SU-DHL-6 (cell line): Measurements from ENCODE around the gene SUSD4.

ENCODE experiments used
- EZH2phosphoT487 ChIP-seq: fragments of 200-600 bp; sonication (generic), shearing (Covaris generic); conservative IDR thresholded peaks from 2 replicates; pipeline ENCODE4 v1.6.1; 2018; ENCODE audit warnings: mild to moderate bottlenecking, antibody characterized with exemption, low read length, moderate library complexity, mixed read lengths
- TF ChIP-seq, protein P1 (sequence below): fragments of 200-600 bp; sonication (generic); IDR thresholded peaks from one replicate; pipeline ENCODE4 v1.5.1; 2017; ENCODE audit warnings: antibody characterized with exemption, mild to moderate bottlenecking, low read length, moderate library complexity; ENCODE audit not compliant: insufficient read depth, poor library complexity, severe bottlenecking

- TF ChIP-seq, protein P1, sequence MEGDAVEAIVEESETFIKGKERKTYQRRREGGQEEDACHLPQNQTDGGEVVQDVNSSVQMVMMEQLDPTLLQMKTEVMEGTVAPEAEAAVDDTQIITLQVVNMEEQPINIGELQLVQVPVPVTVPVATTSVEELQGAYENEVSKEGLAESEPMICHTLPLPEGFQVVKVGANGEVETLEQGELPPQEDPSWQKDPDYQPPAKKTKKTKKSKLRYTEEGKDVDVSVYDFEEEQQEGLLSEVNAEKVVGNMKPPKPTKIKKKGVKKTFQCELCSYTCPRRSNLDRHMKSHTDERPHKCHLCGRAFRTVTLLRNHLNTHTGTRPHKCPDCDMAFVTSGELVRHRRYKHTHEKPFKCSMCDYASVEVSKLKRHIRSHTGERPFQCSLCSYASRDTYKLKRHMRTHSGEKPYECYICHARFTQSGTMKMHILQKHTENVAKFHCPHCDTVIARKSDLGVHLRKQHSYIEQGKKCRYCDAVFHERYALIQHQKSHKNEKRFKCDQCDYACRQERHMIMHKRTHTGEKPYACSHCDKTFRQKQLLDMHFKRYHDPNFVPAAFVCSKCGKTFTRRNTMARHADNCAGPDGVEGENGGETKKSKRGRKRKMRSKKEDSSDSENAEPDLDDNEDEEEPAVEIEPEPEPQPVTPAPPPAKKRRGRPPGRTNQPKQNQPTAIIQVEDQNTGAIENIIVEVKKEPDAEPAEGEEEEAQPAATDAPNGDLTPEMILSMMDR, result no peak
- TF ChIP-seq EZH2phosphoT487, result no peak
Observed at GRCh38 chr1:223214261-223214807, 149.6 kb downstream of the SUSD4 start.
